Tongue (tissue), 2 donors: ENCODE measurements around the gene UBR3. TPM values are rescaled to one million over a fixed set of nuclear protein-coding genes. Genes with fewer than 3 reads are reported as not detected.
"Not testable (repeated sequence)": the region's sequence is repeated elsewhere in the genome, so short reads cannot be mapped to it uniquely, and the experiment has no call there.

Source experiments
- DNase-seq: peaks from one replicate; pipeline ENCODE4 v3.0.0-alpha.2; 2015
- total RNA-seq: library from RNA; depleted of rRNA; stranded (reverse); fragments of >200 nt; gene quantifications from one replicate; pipeline ENCODE4 v1.2.3, GENCODE V29; 2014

Gene UBR3
- total RNA-seq, 1 donor from 2014 or later, result 170 TPM

- no peak for DNase-seq
Measured at GRCh38 chr2:169955940-169956339, 128.7 kb downstream of the UBR3 start.

- not testable (repeated sequence) for DNase-seq
Measured at GRCh38 chr2:169957219-169957618, 130.0 kb downstream of the UBR3 start.

GRCh38 chr2:169961911-169962310 is 134.7 kb downstream of the UBR3 start:
- no peak for DNase-seq

GRCh38 chr2:169963786-169964185 is 136.5 kb downstream of the UBR3 start:
- no peak for DNase-seq

GRCh38 chr2:169964740-169965139 is 137.5 kb downstream of the UBR3 start:
- no peak for DNase-seq

GRCh38 chr2:169965495-169965894 is 138.2 kb downstream of the UBR3 start:
- DNase-seq, result no peak

GRCh38 chr2:169966454-169966853 is 139.2 kb downstream of the UBR3 start:
- DNase-seq, result no peak

- no peak for DNase-seq
Measured at GRCh38 chr2:169968743-169969142, 141.5 kb downstream of the UBR3 start.

GRCh38 chr2:169975221-169975620 is 148.0 kb downstream of the UBR3 start:
- no peak for DNase-seq

- no peak for DNase-seq
Measured at GRCh38 chr2:169976335-169976851, 149.1 kb downstream of the UBR3 start.

- no peak for DNase-seq
Measured at GRCh38 chr2:169977530-169977929, 150.3 kb downstream of the UBR3 start.

GRCh38 chr2:169978402-169979017 is 151.3 kb downstream of the UBR3 start:
- DNase-seq, result no peak

GRCh38 chr2:169979025-169979424 is 151.8 kb downstream of the UBR3 start:
- DNase-seq, result no peak

GRCh38 chr2:169980001-169980400 is 152.7 kb downstream of the UBR3 start:
- no peak for DNase-seq

GRCh38 chr2:169980643-169981042 is 153.4 kb downstream of the UBR3 start:
- DNase-seq, result no peak

GRCh38 chr2:169982929-169983328 is 155.7 kb downstream of the UBR3 start:
- DNase-seq, result no peak

- peak; percentile 9 for DNase-seq
Measured at GRCh38 chr2:169983506-169983905, 156.3 kb downstream of the UBR3 start.

- DNase-seq, result no peak
Measured at GRCh38 chr2:169984145-169984544, 156.9 kb downstream of the UBR3 start.

- no peak for DNase-seq
Measured at GRCh38 chr2:169994752-169995151, 167.5 kb downstream of the UBR3 start.

- no peak for DNase-seq
Measured at GRCh38 chr2:169997140-169997887, 170.1 kb downstream of the UBR3 start.

- peak; percentile 66 for DNase-seq
Measured at GRCh38 chr2:169999054-169999453, 171.8 kb downstream of the UBR3 start.

- no peak for DNase-seq
Measured at GRCh38 chr2:170002096-170002495, 174.8 kb downstream of the UBR3 start.

- no peak for DNase-seq
Measured at GRCh38 chr2:170005702-170006101, 178.4 kb downstream of the UBR3 start.
